Measurements from ENCODE around the gene FAM53A. TPM values are rescaled to one million over a fixed set of nuclear protein-coding genes. Genes with fewer than 3 reads are reported as not detected.

The FAM53A gene
- total and polyA plus RNA-seq, 8 donors: 0.73 to 2.8 (median 1.8) TPM; not detected in 4

DNA sequence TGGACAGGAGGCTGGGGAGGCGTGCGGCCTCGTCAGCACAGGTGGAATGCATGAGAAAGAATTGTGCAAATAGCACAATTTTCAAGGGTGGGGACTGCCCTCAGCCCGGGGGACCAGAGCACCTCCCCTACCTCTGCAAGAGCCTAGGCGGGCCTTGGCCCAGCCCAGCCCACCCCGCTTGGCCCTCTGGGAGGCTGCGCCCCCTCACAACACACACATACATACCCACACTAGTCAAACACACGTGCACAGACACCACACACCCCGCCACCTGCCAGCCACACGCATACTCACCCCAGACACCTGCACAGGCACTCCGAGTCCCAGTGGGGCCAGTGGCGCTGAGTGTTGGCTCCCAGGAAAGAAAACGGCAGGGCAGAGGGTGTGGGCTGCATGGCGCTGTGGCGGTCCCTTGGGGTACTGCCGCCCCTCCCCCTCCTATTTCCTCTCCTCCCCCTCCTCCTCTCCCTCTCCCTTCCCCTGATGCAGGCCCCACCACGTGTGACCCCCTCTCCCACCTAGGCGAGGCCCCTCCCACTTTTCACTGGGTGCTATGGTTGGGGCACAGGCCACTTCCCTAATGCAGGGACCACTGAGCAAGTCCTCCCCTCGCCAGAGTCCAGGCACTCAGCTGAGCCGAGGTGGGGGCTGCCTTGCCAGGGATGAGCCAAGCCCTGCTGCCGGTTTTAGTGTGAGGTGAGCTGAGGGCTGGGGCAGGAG, 84.5 kb downstream of the FAM53A start:
- Histone ChIP-seq H3K4me3 (no peak overlapping the region), H3K27me3 (peaks cover 0 to 99% (median 17%) of the 10 kb centered on the region in 3 donors), H3K36me3 (no peaks in the 10 kb centered on the region), H3K4me1 (peaks cover 0 to 5% (median under 1%) of the 10 kb centered on the region in 4 donors), H3K9me3 (no peaks in the 10 kb centered on the region), H3K27ac (no peak overlapping the region)
- WGBS, 5 donors: 49 to 60% (median 57%) methylated on average over 18 to 21 of the region's 21 CpGs
- DNase-seq: no peak
- no peak for TF ChIP-seq EP300 (IDR thresholded peaks at IDR 0.05)
- no peak for TF ChIP-seq POLR2AphosphoS5 (IDR thresholded peaks at IDR 0.05)
- no peak for TF ChIP-seq POLR2A (IDR thresholded peaks at IDR 0.05)
- TF ChIP-seq, protein P1, sequence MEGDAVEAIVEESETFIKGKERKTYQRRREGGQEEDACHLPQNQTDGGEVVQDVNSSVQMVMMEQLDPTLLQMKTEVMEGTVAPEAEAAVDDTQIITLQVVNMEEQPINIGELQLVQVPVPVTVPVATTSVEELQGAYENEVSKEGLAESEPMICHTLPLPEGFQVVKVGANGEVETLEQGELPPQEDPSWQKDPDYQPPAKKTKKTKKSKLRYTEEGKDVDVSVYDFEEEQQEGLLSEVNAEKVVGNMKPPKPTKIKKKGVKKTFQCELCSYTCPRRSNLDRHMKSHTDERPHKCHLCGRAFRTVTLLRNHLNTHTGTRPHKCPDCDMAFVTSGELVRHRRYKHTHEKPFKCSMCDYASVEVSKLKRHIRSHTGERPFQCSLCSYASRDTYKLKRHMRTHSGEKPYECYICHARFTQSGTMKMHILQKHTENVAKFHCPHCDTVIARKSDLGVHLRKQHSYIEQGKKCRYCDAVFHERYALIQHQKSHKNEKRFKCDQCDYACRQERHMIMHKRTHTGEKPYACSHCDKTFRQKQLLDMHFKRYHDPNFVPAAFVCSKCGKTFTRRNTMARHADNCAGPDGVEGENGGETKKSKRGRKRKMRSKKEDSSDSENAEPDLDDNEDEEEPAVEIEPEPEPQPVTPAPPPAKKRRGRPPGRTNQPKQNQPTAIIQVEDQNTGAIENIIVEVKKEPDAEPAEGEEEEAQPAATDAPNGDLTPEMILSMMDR (IDR thresholded peaks at IDR 0.05): no peak
- intact Hi-C loops (cut with DNase I; ENCODE audit: low total_unique reads): no loop called here

DNA sequence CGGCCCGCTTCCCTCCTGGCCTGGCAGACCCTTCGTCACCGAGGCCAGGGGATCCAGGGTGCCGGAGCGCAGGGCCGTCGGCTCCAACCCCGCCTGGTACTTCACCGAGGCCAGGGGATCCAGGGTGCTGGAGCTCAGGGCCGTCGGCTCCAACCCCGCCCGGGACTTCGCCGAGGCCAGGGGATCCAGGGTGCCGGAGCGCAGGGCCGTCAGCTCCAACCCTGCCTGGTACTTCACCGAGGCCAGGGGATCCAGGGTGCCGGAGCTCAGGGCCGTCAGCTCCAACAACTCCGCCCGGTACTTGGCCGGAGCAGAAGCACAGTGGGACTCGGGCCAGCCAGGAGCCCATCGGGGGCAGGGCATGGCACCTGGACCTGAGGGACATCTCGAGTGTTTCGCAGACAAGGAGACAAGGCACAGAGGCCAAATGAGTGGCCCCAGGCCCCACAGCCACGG, 85.1 kb downstream of the FAM53A start:
- Histone ChIP-seq H3K4me3 (no peak overlapping the region), H3K27me3 (peaks cover 0 to 99% (median 13%) of the 10 kb centered on the region in 3 donors), H3K36me3 (no peaks in the 10 kb centered on the region), H3K27ac (no peak overlapping the region), H3K9me3 (no peaks in the 10 kb centered on the region), H3K4me1 (no peaks in the 10 kb centered on the region)
- TF ChIP-seq POLR2AphosphoS5 (IDR thresholded peaks at IDR 0.05) (no peak), EP300 (IDR thresholded peaks at IDR 0.05) (no peak), POLR2A (IDR thresholded peaks at IDR 0.05) (no peak)
- TF ChIP-seq, protein P1 (IDR thresholded peaks at IDR 0.05): no peak
- no peak for DNase-seq
- intact Hi-C loops (cut with DNase I; ENCODE audit: low total_unique reads): no loop called here
- 64 to 84% (median 72%) methylated on average over 13 to 30 of the region's 30 CpGs for WGBS, 5 donors

DNA sequence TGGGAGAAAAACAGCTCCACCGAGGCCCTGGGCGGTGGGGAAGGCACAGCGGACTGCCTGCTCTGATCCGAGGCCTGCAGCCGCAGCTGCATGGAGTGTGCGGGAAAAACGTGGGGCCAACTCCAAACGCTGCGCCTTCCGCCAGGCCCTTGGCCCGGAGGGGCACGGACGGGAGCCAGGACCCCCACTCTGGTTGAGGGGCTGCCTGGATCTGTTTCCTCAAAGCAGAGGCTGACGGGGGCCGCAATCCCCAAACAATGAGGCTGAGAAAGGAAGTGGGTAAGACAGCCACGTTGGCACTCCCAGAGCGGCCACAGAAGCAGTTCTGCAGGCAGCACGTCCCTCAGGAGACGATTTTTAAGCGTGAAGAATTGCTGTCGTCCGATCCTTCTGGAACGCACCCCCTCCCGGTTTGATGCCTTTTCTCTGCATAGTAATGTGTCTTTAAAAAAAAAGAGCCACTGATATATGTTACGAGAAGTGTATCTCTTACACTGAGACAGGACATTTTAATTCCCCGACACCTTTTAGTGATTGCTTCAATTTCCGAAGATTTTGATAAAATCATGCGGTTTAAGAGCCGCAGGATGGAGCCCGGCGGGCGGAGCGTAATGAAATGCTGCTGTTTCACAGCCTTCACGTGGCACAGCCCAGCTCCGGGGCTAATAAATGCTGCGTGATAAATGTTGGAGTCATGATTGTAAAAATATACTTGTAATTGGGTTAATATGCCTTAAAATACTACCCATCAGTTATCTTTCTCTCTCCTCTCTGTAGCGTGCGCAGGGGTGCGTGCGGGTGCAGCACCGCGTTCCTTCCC, 85.7 kb downstream of the FAM53A start:
- Histone ChIP-seq H3K4me3 (no peak overlapping the region), H3K27me3 (peaks cover 0 to 99% (median 13%) of the 10 kb centered on the region in 3 donors), H3K27ac (no peak overlapping the region), H3K4me1 (no peaks in the 10 kb centered on the region), H3K36me3 (no peaks in the 10 kb centered on the region), H3K9me3 (no peaks in the 10 kb centered on the region)
- TF ChIP-seq, protein P1 (IDR thresholded peaks at IDR 0.05): no peak
- TF ChIP-seq POLR2AphosphoS5 (IDR thresholded peaks at IDR 0.05): no peak
- no peak for TF ChIP-seq EP300 (IDR thresholded peaks at IDR 0.05)
- no peak for TF ChIP-seq POLR2A (IDR thresholded peaks at IDR 0.05)
- WGBS, 5 donors: 82 to 90% (median 89%) methylated on average over 41 to 42 of the region's 42 CpGs
- intact Hi-C loops (cut with DNase I; ENCODE audit: low total_unique reads): no loop called here
- no peak for DNase-seq

DNA sequence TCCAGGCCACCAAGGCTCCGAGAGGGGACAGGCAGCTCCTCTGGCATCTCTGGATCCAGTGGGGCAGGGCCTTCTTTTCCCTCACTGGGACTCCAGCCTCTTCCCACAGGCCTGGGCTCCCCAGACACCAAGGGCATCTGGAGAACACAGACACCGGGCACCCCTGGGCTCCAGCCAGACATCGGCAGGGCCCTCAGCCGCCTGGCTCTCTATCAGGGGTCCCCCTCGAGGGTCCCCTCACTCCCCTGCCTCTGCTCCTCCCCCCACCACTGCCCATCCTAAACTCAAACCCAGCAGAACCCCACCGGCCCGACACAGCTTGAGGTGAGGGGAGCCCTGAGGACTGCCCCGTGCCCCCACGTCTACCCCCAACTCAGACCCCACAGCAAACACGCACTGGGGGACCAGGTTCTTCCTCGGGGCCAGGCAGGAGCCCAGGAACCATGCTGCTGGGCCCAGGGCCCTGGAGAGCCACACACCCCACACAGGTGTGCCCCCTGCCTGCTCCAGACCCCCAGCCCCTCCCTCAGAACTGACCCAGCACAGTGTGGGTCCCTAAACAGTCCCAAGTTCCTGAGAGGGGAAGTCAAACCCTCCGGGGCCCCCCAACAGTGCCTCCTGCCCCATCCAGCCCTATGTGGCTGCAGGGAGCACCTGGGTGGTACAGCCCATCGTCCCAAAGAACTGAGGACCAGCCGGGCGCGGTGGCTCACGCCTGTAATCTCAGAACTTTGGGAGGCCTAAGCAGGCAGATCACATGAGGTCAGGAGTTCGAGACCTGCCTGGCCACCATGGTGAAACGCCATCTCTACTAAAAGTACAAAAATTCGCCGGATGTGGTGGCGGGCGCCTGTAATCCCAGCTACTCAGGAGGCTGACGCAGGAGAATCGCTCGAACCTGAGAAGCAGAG, 86.8 kb downstream of the FAM53A start:
- Histone ChIP-seq H3K36me3 (no peaks in the 10 kb centered on the region), H3K4me1 (no peaks in the 10 kb centered on the region), H3K9me3 (peaks cover 0 to 4% (median 0%) of the 10 kb centered on the region in 4 donors), H3K27me3 (peaks cover 0 to 99% (median 13%) of the 10 kb centered on the region in 3 donors), H3K4me3 (no peak overlapping the region), H3K27ac (no peak overlapping the region)
- TF ChIP-seq EP300 (IDR thresholded peaks at IDR 0.05) (no peak), POLR2AphosphoS5 (IDR thresholded peaks at IDR 0.05) (no peak)
- intact Hi-C loops (cut with DNase I; ENCODE audit: low total_unique reads): no loop called here
- WGBS, 5 donors: 82 to 93% (median 92%) methylated on average over 25 to 26 of the region's 26 CpGs
- no peak for DNase-seq
